SK-MEL-5 (cell line): ENCODE results near the gene GID8. TPM values are rescaled to one million over a fixed set of nuclear protein-coding genes. Genes with fewer than 3 reads are reported as not detected.

ENCODE experiments used
- DNase-seq: peaks from one replicate; pipeline ENCODE4 v3.0.0-alpha.2; 2016; ENCODE audit warnings: low read depth, low spot score
- in situ Hi-C: cut with HindIII; loops from 2 replicates; pipeline ENCODE4 v1.10.0; 2016; ENCODE audit warnings: low sequenced_read_pairs, high pct_unique_total_duplicates, low pct_unique_long_range_greater_than_20kb
- total RNA-seq: library from RNA; depleted of rRNA; stranded (reverse); fragments of >200 nt; shearing (Covaris generic); gene quantifications from 2 replicates; pipeline ENCODE4 v1.2.3, GENCODE V29; 2014

Gene GID8
- total RNA-seq, 1 experiment from 2014 or later = 21.4 TPM

DNA sequence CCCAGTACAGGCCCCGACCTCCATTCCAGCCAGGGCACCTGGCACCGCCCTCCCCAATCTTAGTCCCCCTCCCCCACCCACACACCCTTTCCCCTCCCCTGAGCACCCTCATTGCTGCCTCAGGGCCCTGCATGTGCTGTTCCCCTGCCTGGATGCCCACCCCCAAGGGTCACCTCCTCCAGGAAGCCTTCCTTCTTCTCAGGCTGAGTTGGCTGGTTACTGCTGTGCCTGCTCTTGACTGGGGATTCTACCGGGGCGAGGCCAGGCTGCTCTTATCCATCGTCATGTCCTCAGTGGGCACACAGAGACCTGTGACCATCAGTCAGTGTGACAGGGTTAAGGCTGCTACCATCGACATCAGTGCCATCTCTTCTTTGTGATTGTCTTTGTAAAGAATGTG lies 45.3 kb downstream of the GID8 start:
- in situ Hi-C loops = no loop called here
- DNase-seq = no peak

- in situ Hi-C loops = no loop called here
- no peak for DNase-seq
Observed at GRCh38 chr20:62984666-62985443, 46.9 kb downstream of the GID8 start.

- DNase-seq = no peak
- in situ Hi-C loops = no loop called here
Observed at GRCh38 chr20:62985444-62985778, 47.5 kb downstream of the GID8 start.

DNA sequence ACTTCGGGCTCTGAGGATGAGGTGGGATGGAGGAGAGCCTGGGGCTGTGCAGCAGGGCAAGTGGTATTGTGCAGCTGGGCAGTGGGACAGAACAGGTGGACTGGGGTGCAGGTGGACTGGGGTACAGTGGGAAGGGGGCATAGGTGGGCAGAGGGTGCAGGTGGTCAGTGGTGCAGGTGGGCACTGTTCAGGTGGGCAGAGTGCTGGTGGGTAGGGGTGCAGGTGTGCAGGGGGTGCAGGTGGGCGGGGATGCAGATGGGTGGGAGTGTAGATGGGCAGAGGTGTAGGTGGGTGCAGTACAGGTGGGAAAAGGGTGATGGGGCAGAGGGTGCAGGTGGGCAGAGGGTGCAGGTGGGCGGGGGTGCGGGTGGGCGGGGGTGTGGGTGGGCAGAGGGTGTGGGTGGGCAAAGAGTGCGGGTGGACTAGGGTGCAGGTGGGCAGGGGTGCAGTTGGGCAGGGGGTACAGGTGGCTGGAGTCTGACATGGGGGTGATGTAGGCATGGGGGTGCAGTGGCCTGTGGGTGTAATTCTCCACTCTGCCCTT lies 48.4 kb downstream of the GID8 start:
- in situ Hi-C loops = no loop called here
- no peak for DNase-seq

DNA sequence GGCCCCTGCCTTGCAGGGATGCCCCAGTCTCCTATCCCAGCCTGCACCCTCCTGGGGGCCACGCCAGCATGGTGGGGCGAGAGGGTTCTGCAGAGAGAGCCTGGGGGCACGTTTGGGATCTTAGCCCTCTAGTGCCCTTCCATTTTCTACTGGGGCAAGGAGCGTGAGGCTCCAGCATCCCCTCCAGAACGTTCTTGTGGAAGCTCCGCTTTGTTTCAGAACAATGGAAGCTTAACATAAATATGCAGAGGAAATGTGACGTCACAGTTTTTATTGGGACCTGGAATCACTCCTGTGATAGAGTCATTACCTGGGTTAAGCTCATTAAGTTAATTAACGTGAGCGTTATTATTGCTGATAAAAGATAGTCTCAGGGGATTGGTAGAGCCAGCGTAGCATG lies 49.2 kb downstream of the GID8 start:
- no peak for DNase-seq
- in situ Hi-C loops = no loop called here

DNA sequence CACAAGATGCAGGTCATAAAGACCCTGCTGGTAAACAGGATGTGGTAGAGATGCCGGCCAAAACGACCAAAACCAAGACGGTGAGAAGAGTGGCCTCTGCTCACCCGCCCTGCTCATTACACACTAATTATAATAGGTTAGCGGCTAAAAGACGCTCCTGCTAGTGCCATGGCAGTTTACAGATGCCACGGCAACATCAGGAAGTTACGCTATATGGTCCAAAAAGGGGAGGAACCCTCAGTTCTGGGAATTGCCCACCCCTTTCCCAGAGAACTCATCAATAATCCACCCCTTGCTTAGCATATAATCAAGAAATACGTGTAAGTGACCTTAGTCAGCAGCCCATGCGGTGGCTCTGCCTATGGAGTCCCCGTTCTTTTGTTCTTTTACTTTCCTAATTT lies 51.3 kb downstream of the GID8 start:
- in situ Hi-C loops = no loop called here
- DNase-seq = no peak

DNA sequence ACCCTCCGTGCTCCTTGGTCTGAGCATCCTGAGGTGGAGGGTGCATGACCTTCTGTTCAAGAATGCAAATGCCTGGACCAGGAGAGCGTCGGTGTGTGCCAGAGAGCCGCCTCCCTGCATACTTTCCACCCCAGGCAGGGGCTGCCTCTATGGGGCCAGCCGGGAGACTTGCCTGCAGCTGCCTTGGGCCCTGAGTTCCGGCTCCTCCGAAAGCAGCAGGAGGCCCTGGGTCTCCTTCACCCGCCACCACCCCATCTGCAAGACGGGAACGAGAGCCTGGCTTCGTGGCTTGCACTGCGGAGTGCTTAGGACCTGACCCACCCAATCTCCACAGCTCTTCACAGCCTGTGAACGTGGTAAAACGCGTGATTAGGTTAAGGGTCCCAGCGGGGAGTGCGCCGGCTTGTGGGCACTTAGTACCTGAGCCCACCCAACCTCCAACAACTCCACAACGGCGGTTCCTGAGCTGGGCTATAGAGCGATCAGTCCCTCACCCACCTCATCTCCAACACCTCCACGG lies 52.4 kb downstream of the GID8 start:
- in situ Hi-C loops = no loop called here
- DNase-seq = no peak

GRCh38 chr20:62991196-62991807 lies 53.4 kb downstream of the GID8 start:
- no peak for DNase-seq
- in situ Hi-C loops = no loop called here

DNA sequence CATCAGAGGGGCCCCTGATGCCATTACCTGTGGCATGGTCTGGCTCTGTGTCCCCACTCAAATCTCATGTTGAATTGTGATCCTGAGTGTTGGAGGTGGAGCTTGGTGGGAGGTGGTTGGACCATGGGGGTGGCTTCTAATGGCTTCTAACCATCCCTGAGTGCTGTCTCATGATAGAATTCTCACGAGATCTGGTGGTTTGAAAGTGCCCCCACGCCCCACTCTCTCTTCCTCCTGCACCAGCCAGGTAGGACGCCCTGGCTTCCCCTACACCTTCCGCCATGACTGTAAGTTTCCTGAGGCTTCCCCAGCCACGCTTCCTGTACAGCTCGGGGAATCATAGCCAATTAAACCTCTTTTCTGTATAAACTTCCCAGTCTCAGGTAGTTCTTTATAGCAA lies 53.9 kb downstream of the GID8 start:
- DNase-seq = no peak
- in situ Hi-C loops = no loop called here

DNA sequence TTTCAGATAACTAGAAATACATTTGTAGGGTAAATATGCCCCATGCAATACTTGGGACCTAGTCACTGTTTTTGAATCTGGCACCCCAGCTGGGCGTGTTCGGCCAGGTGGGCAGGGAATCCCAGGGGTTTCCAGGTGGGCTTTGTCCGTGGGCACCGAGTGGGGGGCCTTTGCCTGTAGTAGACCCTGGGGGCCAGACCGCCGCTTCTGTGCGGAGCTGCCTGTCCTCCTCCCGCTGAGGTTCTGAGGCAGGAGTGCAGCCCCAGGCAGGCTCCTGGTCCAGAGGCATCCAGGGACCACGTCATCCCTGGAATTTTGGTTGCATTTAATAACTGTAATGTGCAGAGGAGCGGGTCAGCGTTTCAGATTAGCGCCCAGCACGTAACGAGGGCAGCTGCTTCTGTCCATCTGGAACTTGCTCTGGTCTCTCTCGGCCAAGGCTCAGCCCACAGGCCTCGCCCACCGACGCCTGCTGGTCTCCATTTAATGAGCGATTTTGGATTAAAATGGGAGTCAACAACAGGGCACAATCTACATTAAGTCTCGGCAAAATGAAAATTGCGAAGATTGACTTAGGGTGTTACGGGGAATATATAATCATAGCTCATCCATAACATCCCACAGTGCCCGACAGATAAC lies 56.0 kb downstream of the GID8 start:
- in situ Hi-C loops = no loop called here
- DNase-seq = no peak

- DNase-seq = no peak
- in situ Hi-C loops = no loop called here
Observed at GRCh38 chr20:62994869-62995281, 56.9 kb downstream of the GID8 start.

GRCh38 chr20:62995481-62995880 lies 57.5 kb downstream of the GID8 start:
- in situ Hi-C loops = no loop called here
- no peak for DNase-seq

DNA sequence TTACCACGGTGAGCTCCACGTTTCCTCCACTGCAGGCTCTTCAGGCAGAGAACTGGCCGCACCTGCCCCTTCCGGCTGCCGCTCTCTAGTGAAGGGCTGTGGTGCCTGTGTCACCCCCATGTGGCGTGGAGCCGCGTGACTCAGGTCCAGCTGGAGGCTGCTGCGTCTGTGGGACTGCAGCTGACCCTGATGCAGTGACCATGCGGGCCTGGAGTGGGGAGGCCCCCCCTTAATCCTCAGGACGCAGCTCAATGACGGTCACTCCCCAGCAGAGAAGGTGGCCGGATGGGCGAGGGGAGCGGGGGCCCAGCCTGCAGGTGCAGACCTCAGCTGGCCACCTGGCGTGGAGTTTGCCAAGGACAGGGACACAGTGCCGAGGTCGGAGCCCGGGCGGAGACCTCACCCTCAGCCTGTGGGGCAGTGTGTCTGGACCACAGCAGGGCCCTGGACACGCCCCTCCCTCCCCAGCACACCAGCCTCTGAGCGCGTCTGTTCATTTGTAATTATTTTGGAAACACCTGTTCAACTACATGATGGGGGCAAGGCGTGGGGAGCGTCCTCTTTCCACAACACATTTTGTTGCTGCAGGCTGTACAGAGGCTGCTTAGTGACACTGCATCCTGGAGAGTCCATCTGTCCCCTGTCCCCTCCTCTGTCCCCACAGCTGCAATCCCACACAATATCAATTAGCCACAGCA lies 58.1 kb downstream of the GID8 start:
- DNase-seq = no peak
- in situ Hi-C loops = no loop called here

GRCh38 chr20:62996596-62996982 lies 58.6 kb downstream of the GID8 start:
- DNase-seq = no peak
- in situ Hi-C loops = no loop called here

DNA sequence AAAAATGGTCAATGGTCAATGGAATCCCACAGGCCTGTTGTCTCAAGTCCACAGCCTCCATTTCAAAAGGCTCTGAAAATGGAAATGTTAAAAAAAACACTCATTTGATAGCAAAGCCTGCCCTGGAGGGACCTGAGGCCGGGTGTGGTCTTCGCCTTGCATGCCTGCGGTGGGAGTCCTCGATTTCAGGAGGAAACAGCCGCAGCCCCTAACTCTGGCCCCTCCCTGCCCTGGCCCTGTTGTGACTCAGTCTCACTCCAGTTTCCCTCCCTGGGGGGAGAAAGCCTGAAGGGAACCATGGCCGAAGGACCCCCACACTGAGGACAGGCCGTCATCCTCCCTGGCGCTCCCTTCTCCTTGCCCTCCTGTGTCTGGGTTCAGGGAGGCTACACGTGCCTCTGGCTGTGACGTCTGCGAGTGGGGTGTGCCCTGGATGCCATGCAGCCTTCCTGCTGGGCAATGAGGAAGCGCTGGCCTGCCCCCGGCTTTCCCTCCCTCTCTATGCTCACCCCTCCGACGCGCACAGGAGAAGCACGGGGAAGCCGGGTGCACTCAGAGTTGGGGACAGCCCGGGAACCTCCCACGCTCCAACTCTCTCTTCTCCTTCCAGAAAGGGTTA lies 59.6 kb downstream of the GID8 start:
- in situ Hi-C loops = no loop called here
- no peak for DNase-seq
